HepG2 (cell line): Measurements from ENCODE around the gene KCNK7.

Source experiments
- DNMT1 ChIP-seq: sonication (generic); formaldehyde crosslinking; IDR thresholded peaks from 2 replicates; pipeline ENCODE4 v1.5.1; 2020; ENCODE audit warnings: mild to moderate bottlenecking, missing genetic modification reagents
- EZH2 ChIP-seq: conservative IDR thresholded peaks from 2 replicates; pipeline ENCODE4 v1.6.1; 2012; ENCODE audit warnings: mild to moderate bottlenecking, low read depth, low read length, moderate library complexity
- KDM3A ChIP-seq: IDR thresholded peaks from 2 replicates; pipeline ENCODE4 v1.6.1; 2018; ENCODE audit warnings: low read depth, missing compliant biosample characterization
- ZBTB38 ChIP-seq: sonication (generic); formaldehyde crosslinking; IDR thresholded peaks from 2 replicates; pipeline ENCODE4 v1.5.1; 2020; ENCODE audit warnings: mild to moderate bottlenecking, missing genetic modification reagents
- ZNF274 ChIP-seq: sonication (generic); formaldehyde crosslinking; IDR thresholded peaks from 2 replicates; pipeline ENCODE4 v1.5.1; 2020; ENCODE audit warnings: mild to moderate bottlenecking, missing genetic modification reagents
- TF ChIP-seq, protein P1 (sequence below): sonication (generic); formaldehyde crosslinking; IDR thresholded peaks from 2 replicates; pipeline ENCODE4 v1.5.0; 2020; ENCODE audit warnings: mild to moderate bottlenecking, missing genetic modification reagents, moderate library complexity

DNA sequence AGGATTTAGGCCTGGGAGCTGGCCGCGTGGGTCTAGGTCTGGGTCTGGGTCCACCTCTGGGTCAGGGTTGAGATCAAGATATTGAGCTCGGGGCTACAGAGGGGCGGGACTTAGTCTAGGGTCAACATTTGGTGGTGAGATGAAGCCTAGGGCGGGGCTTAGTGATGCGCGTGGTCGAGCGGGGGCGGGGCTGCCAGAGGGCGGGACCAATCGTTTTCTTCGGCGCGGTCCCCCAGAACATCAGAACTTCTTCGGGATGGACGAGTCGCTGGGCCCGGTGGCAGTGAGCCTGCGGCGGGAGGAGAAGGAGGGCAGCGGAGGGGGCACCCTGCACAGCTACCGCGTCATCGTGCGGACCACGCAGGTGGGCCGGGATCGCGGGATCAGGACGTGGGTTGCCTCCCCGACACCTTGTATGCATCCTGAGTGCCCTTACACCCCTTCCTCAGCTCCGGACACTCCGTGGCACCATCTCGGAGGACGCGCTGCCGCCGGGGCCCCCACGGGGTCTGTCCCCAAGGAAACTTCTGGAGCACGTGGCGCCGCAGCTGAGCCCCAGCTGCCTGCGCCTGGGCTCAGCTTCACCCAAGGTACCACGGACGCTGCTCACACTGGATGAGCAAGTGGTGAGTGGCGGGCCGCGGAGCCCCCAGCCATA is 46.5 kb upstream of the KCNK7 start:
- TF ChIP-seq, protein P1, sequence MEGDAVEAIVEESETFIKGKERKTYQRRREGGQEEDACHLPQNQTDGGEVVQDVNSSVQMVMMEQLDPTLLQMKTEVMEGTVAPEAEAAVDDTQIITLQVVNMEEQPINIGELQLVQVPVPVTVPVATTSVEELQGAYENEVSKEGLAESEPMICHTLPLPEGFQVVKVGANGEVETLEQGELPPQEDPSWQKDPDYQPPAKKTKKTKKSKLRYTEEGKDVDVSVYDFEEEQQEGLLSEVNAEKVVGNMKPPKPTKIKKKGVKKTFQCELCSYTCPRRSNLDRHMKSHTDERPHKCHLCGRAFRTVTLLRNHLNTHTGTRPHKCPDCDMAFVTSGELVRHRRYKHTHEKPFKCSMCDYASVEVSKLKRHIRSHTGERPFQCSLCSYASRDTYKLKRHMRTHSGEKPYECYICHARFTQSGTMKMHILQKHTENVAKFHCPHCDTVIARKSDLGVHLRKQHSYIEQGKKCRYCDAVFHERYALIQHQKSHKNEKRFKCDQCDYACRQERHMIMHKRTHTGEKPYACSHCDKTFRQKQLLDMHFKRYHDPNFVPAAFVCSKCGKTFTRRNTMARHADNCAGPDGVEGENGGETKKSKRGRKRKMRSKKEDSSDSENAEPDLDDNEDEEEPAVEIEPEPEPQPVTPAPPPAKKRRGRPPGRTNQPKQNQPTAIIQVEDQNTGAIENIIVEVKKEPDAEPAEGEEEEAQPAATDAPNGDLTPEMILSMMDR (CRISPR knock-in tag) = no peak
- TF ChIP-seq DNMT1 (CRISPR knock-in tag) (no peak), ZNF274 (CRISPR knock-in tag) (no peak), ZBTB38 (CRISPR knock-in tag) (no peak), KDM3A (CRISPR knock-in tag) (no peak), EZH2 (no peak)
